Astrocyte of the cerebellum (primary cell): ENCODE data around the gene BCAS1.

Experiments
- DNase-seq: peaks from one replicate; pipeline ENCODE4 v3.0.0-alpha.2; 2011; ENCODE audit warnings: low read depth
- H3K4me3 ChIP-seq: 2 replicates; pipeline ENCODE4 v1.5.1; 2011; ENCODE audit warnings: mild to moderate bottlenecking, low read depth, low read length, moderate library complexity
- in situ Hi-C: cut with HindIII; loops from 2 replicates; pipeline ENCODE4 v1.10.0; 2017; ENCODE audit warnings: low sequenced_read_pairs
- TF ChIP-seq, protein P1 (sequence below): IDR thresholded peaks from 2 replicates; pipeline ENCODE4 v1.5.1; 2012; ENCODE audit warnings: low read length, low read depth, moderate library complexity, mild to moderate bottlenecking; ENCODE audit errors: missing control alignments

BCAS1 gene

DNA sequence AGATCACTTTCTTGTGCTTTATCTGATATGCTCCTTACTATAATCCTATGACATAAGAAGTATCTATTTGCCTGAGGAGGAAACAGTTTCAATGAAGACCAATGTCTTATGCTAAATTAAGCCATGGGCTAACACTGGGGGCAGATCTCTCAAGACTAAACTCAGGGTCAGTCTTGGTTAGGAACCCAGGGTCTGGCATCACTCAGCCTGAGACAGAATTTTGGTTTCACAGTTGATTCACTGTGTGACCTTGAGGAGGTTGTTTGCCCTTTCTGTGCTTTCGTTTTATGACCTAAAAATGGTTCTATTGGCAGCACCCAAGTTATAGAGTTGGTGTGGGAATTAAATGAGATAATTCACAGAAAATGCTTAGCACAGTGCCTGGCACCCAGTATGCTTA is 4.9 kb upstream of the BCAS1 start:
- in situ Hi-C loops, result no loop called here
- DNase-seq, result no peak
- TF ChIP-seq, protein P1, sequence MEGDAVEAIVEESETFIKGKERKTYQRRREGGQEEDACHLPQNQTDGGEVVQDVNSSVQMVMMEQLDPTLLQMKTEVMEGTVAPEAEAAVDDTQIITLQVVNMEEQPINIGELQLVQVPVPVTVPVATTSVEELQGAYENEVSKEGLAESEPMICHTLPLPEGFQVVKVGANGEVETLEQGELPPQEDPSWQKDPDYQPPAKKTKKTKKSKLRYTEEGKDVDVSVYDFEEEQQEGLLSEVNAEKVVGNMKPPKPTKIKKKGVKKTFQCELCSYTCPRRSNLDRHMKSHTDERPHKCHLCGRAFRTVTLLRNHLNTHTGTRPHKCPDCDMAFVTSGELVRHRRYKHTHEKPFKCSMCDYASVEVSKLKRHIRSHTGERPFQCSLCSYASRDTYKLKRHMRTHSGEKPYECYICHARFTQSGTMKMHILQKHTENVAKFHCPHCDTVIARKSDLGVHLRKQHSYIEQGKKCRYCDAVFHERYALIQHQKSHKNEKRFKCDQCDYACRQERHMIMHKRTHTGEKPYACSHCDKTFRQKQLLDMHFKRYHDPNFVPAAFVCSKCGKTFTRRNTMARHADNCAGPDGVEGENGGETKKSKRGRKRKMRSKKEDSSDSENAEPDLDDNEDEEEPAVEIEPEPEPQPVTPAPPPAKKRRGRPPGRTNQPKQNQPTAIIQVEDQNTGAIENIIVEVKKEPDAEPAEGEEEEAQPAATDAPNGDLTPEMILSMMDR, result no peak
- no peak overlapping the region for H3K4me3 ChIP-seq

DNA sequence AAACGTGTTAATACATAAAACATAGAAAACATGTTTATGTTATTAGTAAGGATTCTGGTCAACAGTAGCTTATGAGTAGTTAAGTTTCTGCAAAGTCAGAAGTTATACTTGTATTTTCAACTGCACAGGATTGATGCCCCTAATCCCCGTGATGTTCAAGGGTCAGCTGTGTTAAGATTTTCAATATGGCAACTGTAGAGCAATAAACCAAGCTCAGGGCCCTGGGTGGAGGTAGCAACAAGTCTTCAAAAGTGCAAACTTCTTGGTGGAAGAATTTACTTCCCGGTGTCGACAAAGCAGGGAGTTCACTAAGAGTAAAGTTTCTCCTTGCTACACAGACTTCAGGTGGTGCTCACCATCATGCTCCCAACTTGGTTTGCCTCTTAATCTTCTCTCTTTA is 4.1 kb upstream of the BCAS1 start:
- DNase-seq, result no peak
- TF ChIP-seq, protein P1, result no peak
- H3K4me3 ChIP-seq, result no peak overlapping the region
- in situ Hi-C loops, result no loop called here

DNA sequence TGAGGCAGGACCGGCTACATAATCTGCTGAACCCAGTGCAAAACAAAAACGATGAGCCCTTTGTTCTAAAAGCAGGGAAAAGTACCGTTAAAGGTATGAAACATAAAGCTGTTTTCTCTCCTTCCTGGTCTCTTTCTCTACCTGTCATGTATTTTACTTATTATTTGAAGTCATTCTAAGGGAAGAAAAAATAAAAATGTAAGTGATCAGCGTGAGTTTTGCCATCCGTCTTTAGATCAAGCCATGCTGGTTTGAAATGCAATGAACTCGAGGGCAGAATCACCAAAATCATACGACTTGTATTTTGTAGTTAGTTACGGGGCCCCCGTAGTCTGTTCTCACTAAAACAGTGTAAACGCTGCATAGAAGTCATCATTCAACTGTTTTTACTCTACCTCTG is 2.9 kb upstream of the BCAS1 start:
- H3K4me3 ChIP-seq, result no peak overlapping the region
- in situ Hi-C loops, result no loop called here
- TF ChIP-seq, protein P1, result no peak
- no peak for DNase-seq

DNA sequence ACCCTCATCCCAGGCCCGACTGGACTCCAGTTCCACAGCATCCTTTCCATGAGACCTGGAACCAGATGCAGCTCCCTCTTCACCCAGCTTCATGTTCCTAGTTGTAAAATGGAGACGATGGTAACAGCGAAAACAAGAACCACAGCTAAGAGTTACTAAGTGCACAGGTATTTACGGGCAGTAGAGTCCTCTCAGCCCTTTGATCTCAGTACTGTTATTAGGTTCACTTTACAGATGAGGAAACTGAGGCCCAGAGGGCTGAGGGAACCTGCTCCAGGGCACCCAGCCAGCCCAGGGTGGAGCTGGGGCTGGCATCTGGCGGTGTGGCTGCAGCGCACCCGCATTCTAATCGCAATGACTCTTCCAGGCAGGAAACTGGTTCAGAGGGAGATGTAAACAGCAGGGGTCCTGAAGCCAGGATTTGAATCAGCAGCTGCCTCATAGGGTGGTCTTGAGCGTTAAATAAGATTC is 858 bp downstream of the BCAS1 start:
- TF ChIP-seq, protein P1, result no peak
- no peak overlapping the region for H3K4me3 ChIP-seq
- no peak for DNase-seq
- in situ Hi-C loops, result loop anchor here (10.0 kb wide), 1 partner anchor 405 kb away; no protein-coding TSS in a partner anchor

DNA sequence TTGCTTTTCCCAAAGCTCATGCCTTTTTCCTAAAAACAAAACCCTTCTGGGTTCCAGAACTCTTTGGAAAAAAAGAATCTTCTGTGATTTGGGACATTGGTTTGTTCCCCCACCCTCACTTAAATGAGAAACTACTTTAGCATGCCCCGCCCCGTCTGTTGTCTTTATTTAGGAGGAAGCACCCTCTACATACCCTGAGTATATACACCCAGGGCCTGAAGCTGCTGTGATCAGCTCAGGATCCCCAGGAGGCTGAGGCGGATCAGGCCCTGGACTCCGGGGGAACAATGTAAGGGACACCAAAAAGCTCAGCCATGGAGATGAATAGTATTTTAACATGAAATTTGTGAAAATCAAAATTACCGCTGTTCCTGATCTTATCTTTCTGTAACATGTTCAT is 1.4 kb downstream of the BCAS1 start:
- no peak for DNase-seq
- no peak overlapping the region for H3K4me3 ChIP-seq
- TF ChIP-seq, protein P1, result no peak
- in situ Hi-C loops, result loop anchor here (10.0 kb wide), 1 partner anchor 404 kb away; no protein-coding TSS in a partner anchor

DNA sequence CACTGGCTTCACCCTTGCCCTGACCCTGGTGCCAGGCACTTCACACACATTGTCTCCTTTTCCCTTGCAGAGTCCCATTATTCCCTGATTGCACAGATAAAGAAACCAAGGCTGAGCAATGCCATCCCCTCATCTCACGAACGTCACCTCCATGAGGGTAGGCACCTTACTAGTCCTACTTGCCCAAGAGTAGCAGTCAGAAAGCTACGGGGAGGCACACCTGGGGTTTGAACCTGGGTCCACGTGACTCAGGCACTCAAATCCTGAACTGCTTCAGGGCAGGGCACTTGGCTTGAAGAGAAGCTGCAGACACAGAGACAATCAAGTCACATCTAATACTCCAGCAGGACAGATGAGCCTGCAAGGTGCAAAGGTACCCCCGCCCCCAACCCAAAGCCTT is 1.9 kb downstream of the BCAS1 start:
- TF ChIP-seq, protein P1, result no peak
- in situ Hi-C loops, result loop anchor here (10.0 kb wide), 1 partner anchor 404 kb away; no protein-coding TSS in a partner anchor
- no peak overlapping the region for H3K4me3 ChIP-seq
- DNase-seq, result no peak

DNA sequence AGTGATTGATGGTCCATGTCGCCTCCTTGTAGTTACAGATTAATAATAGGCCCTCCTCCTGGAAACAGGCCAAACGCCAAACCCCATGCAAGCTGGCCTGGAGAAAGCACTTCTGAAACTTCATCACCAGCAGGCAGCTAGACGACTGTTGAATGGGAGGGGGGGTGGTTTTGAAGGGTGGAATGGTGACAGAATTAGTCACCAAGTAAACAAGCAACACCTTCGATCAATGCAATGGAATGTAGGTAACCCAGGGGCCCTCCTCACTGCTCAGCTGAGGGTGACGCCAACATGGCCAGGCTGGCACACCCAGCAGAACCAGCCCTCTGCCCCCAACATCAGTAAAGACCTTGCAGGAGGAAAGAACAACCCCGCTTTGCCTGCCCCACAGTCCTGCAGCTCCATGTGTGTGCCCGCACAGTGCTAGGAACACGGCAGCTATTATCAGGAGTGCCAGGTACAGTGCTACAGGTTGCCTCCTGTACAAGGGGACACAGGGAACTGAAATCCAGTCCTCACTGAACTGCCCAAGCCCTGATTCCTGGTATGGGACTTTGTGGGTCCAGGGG is 2.7 kb downstream of the BCAS1 start:
- TF ChIP-seq, protein P1, result no peak
- no peak for DNase-seq
- in situ Hi-C loops, result loop anchor here (10.0 kb wide), 1 partner anchor 403 kb away; no protein-coding TSS in a partner anchor
- no peak overlapping the region for H3K4me3 ChIP-seq
